HG03439 (cell line): ENCODE measurements around the gene TK1.

ENCODE experiments used
- ATAC-seq: cut with Tn5 transposase; IDR thresholded peaks from one replicate; pipeline ENCODE4 v1.9.1; 2021; ENCODE audit warnings: mild to moderate bottlenecking, moderate library complexity; ENCODE audit not compliant: unreplicated experiment

The TK1 gene

GRCh38 chr17:78223061-78223460 is 36.2 kb upstream of the TK1 start:
- ATAC-seq, result no peak

GRCh38 chr17:78219396-78220150 is 32.7 kb upstream of the TK1 start:
- ATAC-seq, result no peak

GRCh38 chr17:78214706-78215061 is 27.8 kb upstream of the TK1 start:
- no peak for ATAC-seq

- ATAC-seq, result peak; percentile 88
These were observed 27.3 kb upstream of the TK1 start, which contains the start of gene BIRC5 for GRCh38 chr17:78214016-78214705. BIRC5 (plus strand) TSS chr17:78214253; CDS start chr17:78214317, 64 bp downstream.

- ATAC-seq, result no peak
These were observed 24.2 kb upstream of the TK1 start for GRCh38 chr17:78211032-78211431.

- no peak for ATAC-seq
These were observed 23.3 kb upstream of the TK1 start for GRCh38 chr17:78210111-78210510.

GRCh38 chr17:78208486-78208885 is 21.6 kb upstream of the TK1 start:
- ATAC-seq, result no peak

- ATAC-seq, result no peak
These were observed 19.4 kb upstream of the TK1 start for GRCh38 chr17:78206298-78206697.

- no peak for ATAC-seq
These were observed 18.4 kb upstream of the TK1 start for GRCh38 chr17:78205124-78205775.

- no peak for ATAC-seq
These were observed 17.7 kb upstream of the TK1 start for GRCh38 chr17:78204387-78205123.

GRCh38 chr17:78202666-78203065 is 15.8 kb upstream of the TK1 start:
- no peak for ATAC-seq

GRCh38 chr17:78200451-78200850 is 13.6 kb upstream of the TK1 start:
- ATAC-seq, result no peak

GRCh38 chr17:78197147-78197832 is 10.4 kb upstream of the TK1 start:
- no peak for ATAC-seq

- no peak for ATAC-seq
These were observed 9.9 kb upstream of the TK1 start for GRCh38 chr17:78196716-78197115.

GRCh38 chr17:78185981-78186691 is 716 bp downstream of the TK1 start:
- no peak for ATAC-seq

GRCh38 chr17:78184868-78185267 is 2.0 kb downstream of the TK1 start:
- ATAC-seq, result no peak

- ATAC-seq, result no peak
These were observed 2.5 kb downstream of the TK1 start for GRCh38 chr17:78184351-78184750.

GRCh38 chr17:78183916-78184315 is 2.9 kb downstream of the TK1 start:
- ATAC-seq, result no peak

- no peak for ATAC-seq
These were observed 4.3 kb downstream of the TK1 start for GRCh38 chr17:78182504-78182903.

- ATAC-seq, result no peak
These were observed 6.3 kb downstream of the TK1 start for GRCh38 chr17:78180508-78180907.
